GM04503 (cell line): ENCODE results near the gene IQSEC2.

Source experiments
- DNase-seq: peaks from one replicate; pipeline ENCODE4 v3.0.0-alpha.2; 2012; ENCODE audit warnings: low read depth

Gene IQSEC2

DNA sequence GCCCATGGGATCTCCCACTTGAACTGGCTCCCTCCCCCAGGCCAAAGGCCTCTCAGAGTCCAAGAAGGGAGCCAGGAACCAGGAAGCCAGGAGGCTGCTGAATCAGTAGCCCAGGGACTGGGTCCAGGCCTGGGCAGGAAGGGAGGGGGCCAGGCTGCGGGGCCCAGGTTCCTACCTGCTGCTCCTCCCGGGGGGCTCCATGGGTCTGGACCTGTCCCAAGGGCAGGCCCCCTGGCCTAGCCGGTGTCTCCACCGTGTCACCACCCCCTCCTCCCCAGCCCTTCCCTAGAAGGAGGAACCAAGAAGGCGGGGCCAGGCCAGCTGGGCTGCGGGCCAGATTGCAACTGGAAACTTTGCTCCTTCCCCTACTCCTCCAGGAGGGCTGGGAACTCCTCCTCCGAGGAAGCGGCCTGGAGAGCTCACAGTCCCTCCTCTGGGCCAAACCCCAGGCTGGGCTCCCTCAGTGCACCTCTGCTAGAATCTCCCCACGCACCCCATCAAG is at the start of gene IQSEC2:
Gene IQSEC2, minus strand, starts transcription at position 264 of the 502 bp plus-strand sequence.
- DNase-seq = no peak

DNA sequence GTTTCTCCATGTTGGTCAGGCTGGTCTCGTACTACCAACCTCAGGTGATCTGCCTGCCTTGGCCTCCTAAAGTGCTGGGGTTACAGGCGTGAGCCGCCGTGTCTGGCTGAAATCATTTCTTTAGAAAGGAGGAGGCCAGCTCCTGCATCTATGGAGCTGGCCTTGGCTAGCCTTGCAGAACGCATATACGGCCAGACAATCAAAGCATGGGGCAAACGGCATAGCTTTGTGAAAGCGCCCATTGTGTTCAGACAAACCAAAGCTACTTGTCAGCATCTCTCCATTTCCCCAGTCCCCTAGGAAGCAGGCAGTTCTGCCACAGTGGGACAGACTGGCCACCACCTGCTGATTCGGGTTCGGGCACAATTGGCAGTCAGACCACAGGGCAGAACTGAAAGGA is 48.9 kb upstream of the IQSEC2 start:
- no peak for DNase-seq

DNA sequence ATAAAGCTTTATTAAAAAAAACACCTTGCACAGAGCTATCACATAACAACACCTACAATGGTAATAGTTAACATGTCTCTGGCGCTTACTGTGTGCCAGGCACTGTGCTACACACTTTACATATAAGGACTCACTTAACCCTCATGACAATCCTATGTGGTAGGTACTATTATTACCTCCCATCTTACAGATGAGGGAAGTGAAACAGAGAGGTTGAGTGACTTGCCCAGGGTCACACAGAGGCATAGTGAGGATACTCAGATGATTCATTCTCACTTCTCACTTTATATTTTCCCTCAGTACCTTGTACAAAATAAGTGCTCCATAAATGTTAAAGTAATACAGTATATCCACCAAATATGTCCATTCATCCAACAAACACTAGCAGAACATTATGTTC is 43.4 kb upstream of the IQSEC2 start:
- DNase-seq = no peak

DNA sequence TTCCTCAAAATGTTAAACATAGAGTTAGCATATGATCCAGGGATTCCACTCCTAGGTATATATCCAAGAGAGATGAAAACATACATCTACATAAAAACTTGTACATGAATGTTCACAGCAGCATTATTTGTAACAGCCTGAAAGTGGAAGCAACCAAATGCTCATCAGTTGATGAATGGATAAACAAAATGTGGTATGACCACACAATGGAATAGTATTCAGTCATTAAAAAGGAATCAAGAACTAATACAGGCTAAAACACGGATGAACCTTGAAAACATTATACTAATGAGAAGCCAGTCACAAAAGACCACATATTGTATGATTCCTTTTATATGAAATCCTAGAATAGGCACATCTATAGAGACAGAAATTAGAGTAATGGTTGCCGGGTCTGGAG is 42.7 kb upstream of the IQSEC2 start:
- no peak for DNase-seq

DNA sequence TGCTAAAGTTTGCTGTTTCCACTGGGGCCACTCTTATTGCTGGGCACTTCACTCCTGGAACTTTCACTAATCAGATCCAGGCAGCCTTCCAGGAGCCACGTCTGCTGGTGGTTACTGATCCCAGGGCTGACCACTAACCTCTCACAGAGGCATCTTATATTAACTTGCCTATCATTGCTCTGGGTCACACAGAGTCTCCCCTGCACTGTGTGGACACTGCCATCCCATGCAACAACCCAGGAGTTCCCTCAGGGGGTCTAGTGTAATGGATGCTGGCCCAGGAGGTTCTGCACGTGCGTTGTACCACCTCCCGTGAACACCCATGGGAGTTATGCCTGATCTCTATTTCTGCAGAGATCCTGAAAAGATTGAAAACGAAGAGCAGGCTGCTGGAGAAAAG is 41.8 kb upstream of the IQSEC2 start:
- no peak for DNase-seq

DNA sequence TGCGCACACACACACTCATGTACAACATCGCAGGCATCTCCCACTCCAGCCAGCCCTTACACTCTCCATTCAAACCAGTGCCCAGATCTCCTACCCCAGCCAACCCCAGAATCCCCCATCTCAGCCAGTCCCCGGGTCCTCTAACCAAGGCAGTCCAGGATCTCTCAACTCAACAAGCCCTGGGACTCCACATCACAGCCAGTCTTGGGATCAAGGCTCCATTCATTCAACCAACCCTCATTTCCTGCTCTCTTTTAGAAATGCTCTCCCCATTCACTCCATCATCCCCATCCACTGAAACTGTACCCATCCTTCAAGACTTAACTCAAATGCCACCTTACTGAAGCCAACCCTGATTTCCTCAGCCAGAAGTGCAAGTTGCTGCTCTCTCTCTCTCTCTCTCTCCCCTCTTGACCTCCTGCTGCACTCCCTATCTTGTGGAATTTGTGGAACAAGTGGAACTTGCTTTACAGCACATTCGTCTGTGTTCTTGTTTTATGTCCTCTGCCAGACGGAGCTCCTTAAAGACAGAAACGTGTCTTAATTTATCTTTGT is 40.6 kb upstream of the IQSEC2 start:
- no peak for DNase-seq

DNA sequence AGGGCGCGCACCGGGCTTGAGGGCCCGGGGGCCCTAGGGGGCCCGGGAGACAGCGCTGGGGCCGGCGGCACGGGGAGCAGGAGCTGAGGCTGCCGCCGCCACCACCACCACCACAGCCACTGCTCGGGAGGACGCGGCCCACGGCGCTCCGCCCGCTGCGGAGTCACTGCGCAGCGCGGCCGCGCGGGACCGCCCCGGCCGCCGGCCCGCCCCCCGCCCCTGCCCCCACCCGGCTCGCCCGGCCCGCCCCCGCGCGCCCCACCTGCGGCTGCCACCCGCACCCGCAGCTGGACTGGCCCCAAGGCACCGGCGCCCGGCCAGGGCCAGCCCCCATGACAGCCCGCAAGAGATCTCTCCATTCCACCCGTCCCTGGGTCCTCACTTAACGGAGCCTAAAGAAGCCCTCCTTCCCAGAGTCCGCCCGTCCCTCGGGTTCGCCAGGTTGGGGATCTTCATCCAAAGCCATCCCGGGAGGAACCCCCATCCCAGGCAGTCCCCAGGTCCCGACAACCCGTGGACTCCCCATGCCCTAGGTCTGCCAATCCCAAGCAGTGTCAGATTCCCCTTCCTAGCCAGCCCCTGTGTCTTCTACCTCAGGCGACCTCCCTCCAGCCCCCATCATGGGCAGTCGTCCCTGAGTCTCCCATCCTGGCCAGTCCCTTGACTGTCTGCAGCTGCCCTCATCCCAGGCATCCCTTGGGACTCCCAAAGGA is 40.0 kb upstream of the IQSEC2 start:
- no peak for DNase-seq

DNA sequence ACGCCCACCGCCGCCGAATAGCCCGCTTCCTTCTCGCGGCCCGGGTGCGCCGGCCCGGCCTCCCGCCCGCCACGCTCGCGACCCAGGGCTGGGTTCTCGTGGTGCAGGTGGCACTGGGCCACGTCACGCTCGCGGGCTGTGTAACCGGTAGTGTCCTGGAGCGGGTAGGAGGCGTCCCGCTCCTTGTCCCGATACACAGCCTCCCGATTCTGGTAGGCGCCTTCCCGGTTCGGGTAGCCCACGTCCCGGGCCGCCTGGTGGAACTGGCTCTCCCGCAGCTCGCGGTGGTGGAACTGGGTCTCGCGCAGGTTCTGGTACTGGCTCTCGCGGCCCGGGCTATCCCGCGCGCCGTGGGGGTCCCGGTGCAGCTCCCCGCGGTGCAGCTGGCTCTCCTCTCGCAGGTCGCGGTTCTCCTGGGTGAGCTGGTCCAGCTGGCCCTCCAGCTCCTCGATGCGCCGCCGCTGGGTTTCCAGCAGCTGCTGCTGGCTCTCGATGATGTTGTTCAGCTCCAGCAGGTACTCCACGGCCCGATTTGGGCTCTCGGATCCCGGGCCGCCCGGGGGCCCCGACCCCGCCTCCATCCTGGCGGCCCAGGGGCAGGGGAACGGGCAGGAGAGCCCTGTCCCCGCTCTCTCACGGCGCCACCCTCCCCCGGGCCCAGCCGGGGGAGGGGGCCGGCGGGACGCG is 39.3 kb upstream of the IQSEC2 start:
- DNase-seq = no peak

DNA sequence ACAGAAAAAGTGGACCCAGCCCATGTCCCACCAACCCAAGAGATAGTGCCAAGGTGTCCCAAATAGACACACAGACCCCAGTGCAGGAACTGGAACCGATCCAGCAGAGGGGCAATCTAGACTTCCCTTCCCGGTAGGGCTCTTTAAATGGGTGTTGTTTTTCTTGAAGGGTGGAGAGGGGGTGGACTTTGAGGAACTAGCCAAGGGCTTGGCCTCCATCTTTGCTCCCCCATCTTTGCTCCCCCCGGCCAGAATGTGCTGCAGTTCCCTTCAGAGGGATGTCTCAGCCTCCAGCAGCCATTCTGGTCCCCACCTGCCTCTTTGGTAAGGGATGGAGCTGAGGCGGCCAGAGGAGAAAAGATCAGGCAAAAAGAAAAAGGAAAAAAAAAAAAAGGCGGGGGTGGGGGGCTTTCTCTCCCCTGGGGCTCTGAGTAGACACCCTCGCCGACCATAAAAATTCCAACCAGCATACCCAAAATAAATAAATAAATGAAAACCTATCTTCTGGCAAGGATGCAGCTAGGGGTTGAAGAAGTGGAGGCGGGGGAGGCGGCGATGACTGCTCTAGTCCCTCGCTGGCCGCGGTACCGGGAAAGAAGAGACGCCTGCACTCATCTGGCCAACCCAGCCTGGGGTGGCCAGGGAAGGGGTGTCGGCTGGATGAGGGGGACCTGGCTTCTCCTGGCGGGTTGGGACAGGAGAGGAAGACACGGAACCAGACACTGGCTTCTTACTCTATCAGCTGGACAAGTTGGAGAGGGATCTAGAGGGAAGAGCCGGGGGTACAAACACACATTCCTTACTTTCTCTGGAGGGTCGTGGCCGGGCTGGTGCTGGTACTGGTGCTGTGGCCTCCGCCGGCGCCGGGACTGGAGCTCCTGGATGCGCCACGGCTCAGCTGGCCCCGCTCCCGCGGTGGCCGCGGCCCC is 38.5 kb upstream of the IQSEC2 start:
- no peak for DNase-seq

DNA sequence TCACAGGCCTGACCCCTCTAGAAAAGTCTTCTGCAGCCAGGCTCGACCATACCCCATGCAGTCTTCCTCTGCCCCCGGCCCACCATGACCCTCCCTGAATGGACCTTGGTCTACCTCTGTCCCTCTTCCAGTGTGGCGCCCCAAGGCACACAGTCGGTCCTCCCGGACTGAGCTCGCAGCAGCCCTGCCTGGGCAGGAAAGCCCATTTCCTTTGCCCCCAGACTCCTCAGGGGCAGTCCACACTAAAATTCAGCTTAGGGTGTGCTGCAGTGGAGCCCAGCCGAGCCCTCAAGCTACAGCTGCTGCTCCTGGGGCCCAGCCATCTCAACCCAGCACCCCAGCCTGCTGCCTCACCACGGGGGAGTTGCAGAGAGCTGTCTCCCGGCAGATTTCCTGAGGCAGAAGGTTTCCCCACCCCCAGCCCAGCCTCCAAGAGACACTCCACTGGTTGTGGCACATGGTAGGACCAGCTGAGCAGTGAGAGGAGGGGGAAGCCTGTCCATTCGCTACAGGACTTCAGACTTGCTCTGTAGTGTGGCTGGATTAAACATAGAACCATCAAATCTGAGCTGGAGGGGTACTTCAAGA is 37.5 kb upstream of the IQSEC2 start:
- no peak for DNase-seq

DNA sequence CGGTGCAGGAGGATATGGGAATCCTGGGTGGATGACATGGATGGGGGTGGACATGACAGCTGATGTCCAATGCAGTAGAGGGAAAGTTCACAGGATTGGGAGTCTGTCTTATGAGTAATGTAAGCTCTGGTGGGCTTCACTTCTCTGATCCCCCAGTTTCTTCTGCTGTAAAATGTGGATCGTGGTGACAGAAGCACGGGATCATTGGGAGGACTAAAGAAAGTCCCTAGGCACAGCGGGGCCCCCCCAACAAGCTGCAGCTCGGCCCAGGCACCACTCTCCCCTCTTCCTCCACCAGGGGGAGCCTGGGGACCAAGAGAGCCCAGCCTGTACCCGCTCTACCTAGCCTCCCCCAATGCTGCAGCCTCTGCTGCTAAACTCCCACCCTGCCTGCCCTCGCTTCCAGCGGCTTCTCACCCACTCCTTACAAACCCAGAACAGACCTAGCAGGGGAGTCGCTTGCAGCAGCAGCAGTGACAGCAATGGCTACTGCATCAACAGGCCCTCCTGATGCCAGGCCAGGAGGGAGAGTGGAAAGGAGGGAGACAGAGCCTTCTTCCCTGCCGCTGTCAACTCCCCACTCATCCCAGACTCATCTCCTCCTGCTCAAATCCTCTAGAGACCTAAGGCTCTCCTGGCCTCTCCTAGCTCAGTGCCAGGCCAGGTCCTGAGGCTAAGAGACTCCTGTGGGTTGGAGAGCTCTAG is 36.1 kb upstream of the IQSEC2 start:
- no peak for DNase-seq

DNA sequence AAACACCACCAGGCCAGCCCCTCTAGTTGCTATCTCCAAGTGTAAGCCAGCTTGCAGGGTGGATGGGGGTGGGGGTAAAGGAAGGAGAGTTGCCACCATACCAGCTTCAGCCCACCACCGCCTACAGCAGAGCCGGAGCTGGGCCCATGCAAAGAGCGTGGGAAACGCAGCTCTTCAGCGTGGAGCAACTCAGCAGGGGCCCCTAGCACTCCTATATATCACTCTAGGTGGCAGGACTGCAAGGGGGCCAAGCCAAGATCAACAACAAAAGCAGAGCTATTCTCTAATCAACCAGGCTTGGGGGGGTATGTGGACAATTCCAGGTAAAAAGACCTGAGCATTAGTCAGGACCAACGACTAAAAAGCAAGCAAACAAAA is 35.5 kb upstream of the IQSEC2 start:
- DNase-seq = no peak

DNA sequence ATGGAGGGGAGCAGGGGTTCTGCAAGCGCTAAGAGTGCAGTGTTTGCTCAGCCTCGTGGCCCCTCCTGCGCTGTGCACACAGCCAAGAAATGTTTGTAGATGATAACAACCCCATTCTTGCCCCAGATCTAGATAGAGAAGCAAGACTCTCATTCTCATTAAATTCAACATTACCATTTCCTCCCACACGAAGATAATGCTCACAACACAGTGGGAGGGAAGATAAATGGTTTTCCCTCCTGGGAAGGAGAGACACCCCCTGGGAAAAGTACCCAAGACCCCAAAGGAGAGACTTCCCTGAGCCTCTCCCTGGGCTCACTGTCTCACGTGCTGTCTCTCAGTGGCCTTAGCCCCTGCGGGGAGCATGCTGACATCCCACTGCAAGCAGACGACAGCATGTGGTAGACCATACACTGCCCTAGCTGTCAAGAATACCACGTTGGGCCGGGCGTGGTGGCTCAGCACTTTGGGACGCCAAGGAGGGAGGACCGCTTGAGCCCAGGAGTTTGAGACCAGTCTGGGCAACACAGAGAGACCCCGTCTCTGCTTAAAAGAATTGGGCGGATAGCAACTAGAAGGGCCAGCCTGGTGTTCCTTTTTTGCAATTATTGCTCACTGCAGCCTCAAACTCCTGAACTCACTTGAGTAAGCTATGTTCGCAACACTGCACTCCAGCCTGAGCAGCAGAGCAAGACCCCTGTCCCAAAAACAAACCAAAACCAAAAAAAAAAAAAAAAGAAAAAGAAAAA is 34.9 kb upstream of the IQSEC2 start:
- no peak for DNase-seq

DNA sequence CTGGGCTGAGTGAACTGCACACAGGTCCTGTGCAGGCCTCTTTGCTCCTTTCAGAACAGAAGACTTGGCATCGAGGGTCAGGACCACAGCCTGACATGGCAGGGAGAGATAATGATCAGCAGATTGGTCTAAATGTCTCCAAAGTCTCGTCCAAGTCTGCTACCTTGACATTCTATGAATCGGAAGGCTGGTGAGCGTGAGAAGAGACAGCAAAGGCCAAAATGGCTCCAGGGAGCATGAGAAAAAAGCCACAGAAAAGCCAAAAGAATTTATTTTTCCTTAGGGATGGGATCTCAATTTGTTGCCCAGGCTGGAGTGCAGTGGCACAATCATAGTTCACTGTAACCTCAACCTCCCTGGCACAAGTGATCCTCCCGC is 32.3 kb upstream of the IQSEC2 start:
- DNase-seq = no peak

DNA sequence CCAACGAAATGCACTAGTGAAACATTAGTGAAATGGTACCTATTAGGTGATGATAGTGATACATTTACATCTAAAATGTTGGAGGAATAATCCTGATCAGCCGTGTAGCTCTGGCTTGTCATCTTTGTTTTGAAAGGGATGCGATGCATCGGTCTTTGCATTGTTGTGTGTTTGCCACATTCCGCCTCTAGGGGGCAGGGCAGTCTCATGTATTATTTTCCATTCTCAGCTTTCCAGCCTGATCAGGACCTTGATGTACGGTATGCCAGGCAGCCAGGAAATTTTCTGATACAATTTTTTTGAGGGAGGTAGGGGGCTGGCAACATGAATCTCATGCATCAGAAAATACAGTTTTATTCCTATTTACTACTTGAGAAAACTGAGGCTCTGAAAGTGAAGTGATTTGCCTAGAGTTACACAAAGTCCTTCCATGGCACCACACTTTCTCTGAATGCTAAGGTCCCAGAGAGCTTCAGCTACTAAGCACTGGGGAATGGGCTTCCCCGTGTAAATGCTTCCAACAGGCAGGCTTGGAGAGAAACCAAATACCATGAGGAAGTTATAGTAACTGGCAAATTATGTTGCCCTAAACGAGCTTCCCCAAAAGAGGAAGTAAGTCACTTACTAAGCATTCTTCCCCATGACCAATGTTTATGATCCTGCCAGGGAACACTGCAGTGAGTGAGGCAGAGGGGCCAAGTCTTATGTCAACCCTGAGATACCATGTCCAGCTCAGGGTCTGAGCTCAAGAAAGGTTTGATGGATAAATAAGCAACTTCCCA is 31.8 kb upstream of the IQSEC2 start:
- peak; percentile 19 for DNase-seq

DNA sequence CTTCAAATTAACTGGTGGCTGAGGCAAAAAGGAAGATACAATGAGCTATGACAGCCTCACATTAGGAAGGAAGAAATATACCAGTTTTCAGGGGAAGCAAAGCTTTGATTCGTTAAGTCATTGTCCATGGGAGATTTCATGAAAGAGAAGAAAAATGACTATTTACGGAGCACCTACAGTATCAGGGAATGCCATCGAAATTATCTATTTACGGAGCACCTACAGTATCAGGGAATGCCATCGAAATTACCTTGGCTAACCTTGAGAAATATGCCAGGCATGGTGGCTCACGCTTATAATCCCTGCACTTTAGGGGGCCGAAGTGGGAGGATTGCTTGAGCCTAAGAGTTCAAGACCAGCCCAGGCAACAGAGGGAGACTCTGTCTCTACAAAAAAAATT is 28.5 kb upstream of the IQSEC2 start:
- no peak for DNase-seq

DNA sequence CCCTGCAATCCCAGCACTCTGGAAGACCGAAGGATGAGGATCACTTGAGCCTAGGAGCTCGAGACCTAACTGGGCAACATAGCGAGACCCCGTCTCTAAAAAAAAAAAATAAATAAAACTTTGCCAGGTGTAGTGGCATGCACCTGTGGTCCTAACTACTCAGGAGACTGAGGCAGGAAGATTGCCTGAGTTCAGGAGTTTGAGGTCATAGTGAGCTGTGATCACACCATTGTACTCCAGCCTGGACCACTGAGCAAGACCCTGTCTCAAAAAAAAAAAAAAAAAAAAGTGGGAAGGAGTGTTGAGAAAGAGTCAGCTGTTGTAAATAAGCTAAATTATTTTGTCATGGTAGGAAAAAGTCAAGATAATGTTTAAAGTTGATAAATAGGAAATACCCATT is 27.5 kb upstream of the IQSEC2 start:
- no peak for DNase-seq

DNA sequence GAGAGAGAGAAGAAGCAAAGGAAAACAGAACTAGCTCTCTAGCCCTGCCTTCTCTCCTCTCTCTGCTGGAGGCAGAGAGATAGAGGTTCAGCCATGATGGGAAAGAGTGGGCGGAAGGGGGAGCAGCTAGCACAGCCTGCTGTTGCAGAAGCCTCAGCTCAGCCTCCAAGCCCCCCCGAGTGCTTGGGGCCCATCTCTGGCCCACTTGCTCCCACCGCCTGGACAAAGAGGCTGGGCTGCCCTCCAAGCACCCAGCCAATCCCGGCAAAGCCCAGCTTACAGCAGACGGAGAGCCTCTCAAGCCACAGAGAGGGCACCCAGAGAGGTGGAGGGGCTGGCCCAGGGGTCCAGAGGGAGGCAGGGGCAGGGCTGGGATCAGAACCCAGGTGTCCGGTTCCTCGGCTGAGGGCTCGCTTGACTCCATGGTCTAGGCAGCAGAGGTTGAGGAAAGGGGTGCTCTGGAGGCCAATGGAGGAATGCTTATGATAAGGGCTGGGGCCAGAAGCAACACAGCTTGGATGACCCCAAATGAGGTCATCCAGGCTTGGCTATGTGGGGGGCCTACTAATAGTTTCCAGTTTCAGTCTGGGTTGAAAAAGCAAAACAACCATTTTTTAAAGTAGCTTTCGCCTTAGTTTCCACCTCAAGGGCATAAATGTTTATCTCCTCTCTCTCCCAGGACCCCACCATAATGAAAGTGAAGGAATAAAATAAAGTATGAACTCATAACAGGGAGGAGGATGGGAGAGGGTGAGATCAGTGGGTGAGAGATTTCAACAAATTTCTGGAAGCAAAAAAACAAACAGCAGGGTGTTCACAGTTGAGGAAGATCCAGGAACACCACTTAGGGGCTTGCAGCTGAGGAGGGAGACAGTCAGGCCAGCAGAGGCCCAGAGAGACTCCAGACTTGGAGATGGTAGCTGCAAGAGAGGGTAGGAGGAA is 24.9 kb upstream of the IQSEC2 start:
- DNase-seq = no peak
